GM19099 (cell line): ENCODE data around the gene CNTN4.

Source experiments
- POLR2A ChIP-seq: IDR thresholded peaks from 3 replicates; pipeline ENCODE4 v1.6.1; 2011; ENCODE audit warnings: low read depth; ENCODE audit not compliant: insufficient read length; ENCODE audit errors: extremely low read depth

The CNTN4 gene

GRCh38 chr3:2114617-2115275 lies 16.1 kb downstream of the CNTN4 start:
- TF ChIP-seq POLR2A, result no peak

DNA sequence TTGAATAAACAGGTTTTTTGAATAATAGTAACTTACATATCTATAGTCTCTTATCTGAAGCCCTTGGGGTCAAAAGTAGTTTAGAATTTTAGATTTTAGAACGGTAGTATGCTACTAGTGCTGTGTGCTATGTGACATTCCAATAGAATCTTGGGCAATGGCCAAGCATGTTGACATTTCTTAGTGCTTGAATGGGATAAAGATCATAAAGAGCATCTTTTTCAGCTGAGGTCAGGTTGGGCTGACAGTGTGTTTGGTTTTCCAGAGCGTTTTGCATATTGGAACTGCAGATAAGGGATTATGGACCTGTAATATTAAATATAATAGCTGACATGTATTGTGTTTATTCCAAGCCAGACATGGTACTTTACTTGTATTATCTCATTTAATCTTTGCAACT lies 32.1 kb downstream of the CNTN4 start:
- no peak for TF ChIP-seq POLR2A

- TF ChIP-seq POLR2A, result no peak
Measured at GRCh38 chr3:2133146-2133545, 34.5 kb downstream of the CNTN4 start.

GRCh38 chr3:2137651-2138050 lies 39.0 kb downstream of the CNTN4 start:
- no peak for TF ChIP-seq POLR2A

DNA sequence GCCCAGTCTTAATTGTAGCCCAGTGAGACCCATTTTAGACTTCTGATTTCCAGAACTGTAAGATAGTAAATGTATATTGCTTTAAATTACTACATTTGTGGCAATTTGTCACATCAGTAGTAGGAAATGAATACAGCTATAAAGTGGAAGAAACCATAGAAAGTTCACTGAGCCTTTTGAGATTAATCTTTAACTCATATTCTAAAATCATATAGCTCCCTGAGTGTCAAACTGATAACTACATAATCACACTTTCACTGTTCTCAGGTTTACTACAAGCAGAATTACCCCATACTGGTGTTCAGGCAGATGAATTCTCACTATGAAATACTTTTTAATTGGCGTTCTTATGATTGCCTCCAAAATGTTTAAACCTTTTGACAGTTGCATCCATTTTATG lies 42.8 kb downstream of the CNTN4 start:
- TF ChIP-seq POLR2A, result no peak

GRCh38 chr3:2148561-2149340 lies 50.1 kb downstream of the CNTN4 start:
- TF ChIP-seq POLR2A, result no peak

DNA sequence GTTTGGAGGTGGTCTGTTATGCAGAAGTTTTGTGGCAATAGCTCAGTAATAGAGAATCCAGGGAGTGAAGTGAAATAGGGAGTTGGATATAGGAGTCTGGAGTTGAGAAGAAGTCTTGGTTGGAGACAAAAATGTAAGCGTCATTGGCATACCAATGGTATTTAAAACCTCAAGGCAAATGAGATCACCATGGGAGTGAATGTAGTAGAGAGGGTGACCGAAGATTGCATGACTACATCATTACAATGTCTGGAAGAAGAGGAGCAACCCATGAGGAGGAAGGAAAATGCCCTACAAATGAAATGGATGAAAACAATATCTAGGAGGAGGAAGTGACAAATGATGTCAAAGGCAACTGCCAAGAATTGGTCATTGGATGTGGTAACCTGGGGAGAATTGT lies 54.4 kb downstream of the CNTN4 start:
- no peak for TF ChIP-seq POLR2A

GRCh38 chr3:2153547-2153946 lies 54.9 kb downstream of the CNTN4 start:
- no peak for TF ChIP-seq POLR2A

GRCh38 chr3:2154621-2155020 lies 56.0 kb downstream of the CNTN4 start:
- TF ChIP-seq POLR2A, result no peak

DNA sequence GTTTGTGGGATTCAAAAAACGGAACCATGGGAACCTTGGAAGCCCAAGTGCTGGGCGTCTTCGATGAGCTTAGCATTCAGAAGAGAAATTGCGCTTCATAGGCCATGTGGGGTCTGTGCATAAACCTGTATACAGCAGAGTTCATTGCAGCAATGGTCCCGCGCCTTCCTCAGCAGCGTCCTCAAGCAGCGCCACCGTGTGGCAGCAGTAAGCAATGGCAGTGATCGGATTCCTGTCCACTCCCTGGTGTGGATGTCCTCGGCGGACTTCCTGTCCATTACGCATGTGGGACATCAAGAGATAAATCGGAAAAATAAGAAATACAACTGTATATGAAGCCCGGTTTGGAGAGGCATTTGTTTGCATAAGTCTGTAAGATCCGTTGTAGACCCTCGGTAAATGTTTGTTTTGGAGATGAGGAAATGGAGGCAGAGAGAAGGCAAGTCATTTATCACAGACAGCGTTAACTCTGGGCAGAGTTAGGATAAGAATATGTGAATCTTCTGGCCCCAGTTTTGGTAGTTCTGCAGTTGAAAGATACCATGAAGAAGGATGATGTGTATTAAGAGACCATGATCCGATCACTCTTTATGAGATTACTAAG lies 57.7 kb downstream of the CNTN4 start:
- TF ChIP-seq POLR2A, result no peak

GRCh38 chr3:2158828-2159227 lies 60.2 kb downstream of the CNTN4 start:
- no peak for TF ChIP-seq POLR2A

- TF ChIP-seq POLR2A, result no peak
Measured at GRCh38 chr3:2166552-2166951, 67.9 kb downstream of the CNTN4 start.

GRCh38 chr3:2172561-2173171 lies 74.0 kb downstream of the CNTN4 start:
- TF ChIP-seq POLR2A, result no peak

DNA sequence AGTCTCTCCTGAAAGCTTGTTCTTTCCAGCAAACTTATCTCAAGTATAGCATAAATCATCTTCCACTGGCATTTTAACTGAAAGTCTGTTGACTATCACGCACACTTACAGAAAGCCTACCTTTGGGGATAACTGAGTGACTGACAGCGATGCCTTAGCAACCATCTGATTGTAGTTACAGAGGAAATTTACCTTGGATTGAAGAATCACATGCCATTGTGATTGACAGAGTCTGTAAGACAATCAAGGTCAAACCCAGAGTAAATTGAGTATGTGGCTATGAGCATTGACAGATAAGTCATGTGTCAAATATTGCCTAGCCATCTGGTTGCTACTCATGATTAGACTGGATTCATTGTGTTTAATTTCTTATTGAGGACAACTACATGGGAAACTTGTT lies 82.0 kb downstream of the CNTN4 start:
- TF ChIP-seq POLR2A, result no peak

- no peak for TF ChIP-seq POLR2A
Measured at GRCh38 chr3:2198776-2199279, 100.2 kb downstream of the CNTN4 start.

DNA sequence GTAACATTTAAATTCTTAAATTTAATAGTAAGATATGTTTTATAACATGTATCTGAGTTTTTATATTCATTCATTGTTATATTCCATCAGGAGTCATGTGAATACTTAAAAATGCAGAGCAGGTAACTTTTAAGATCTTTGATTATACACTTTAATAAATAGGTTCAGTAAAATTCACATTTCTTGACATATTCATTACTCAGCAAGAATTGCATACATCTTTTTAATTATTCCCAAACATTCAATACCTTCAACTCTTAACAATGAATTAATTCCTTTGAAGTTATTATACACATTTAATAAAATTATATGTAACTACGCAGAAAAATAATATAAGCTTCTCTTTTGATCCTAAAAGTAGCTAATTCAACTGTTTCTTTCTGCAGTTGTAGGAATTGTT lies 105.4 kb downstream of the CNTN4 start:
- no peak for TF ChIP-seq POLR2A

GRCh38 chr3:2205692-2206091 lies 107.0 kb downstream of the CNTN4 start:
- no peak for TF ChIP-seq POLR2A
